Fibroblast of lung (primary cell): Measurements from ENCODE around the gene VPS33B.

Experiments used
- CTCF ChIP-seq, 2 donors: IDR thresholded peaks in 1 of 2; conservative IDR thresholded peaks in 1 of 2; 1 replicate in 1 of 2; 2 replicates in 1 of 2; pipeline ENCODE4 v1.5.1; 2011 to 2012; ENCODE audit warnings: low read length in 2 of 2, control low read depth in 1 of 2, inconsistent platforms in 1 of 2, low read depth in 1 of 2, mild to moderate bottlenecking in 1 of 2
- EZH2 ChIP-seq: IDR thresholded peaks from 2 replicates; pipeline ENCODE4 v1.5.1; 2012; ENCODE audit warnings: low read length, control low read depth, mild to moderate bottlenecking; ENCODE audit errors: missing control alignments

DNA sequence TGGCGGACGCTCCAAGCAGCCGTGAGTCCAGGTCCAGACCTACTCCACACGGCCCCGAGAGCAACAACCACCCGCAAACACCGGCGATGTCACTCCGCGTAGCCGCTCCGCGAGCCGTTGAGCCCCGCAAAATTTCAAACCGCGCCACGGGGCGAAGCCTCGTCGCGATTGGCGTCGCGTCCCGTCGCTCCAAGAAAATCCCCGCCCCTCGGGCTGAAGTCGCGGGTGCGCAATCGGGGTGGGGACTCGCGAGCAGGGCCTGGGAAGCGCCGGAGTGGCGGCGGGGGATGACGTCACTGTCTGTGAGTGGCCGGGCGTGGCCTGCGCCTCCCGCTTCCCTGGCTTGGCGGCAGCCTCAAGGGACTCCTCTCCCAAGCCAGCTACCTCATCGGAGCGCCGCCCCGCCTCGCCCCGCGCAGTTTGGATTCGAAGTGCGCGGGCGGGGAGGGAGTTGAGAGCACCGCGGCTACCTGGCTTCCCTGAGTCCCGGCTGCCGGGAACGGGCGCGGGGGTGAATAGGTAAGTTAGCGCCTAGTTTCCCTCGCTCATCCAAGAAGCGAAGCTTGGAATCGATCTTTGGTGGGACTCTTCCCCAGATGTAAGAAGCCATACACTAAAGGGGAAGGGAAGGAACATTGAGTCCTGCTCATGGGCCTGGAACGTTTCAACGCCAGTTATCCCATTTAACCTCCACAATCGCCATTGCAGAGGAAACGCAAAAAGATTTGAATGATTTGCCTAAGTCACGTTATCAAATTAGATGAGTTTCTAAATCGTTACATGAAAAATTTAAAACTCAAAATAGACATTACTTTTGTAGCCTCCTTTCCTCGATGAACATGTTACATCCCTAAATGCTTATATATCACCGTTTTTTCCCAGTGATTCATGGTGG is 27.7 kb downstream of the VPS33B start, which contains the start of gene PRC1:
- TF ChIP-seq CTCF (conservative IDR thresholded peaks at IDR 0.05 in 1 of 2, IDR thresholded peaks at IDR 0.05 in 1 of 2; ENCODE audit: low read depth in 1 of 2, low read length in 2 of 2) (no peak), EZH2 (no peak)
